Middle frontal gyrus (tissue), 1 donor: ENCODE results near the gene CDH12.

Experiments used
- DNase-seq: peaks from one replicate; pipeline ENCODE4 v3.0.0-alpha.2; 2015; ENCODE audit warnings: low spot score; ENCODE audit errors: extremely low spot score

The CDH12 gene

GRCh38 chr5:21844960-21845359 is 1008.2 kb downstream of the CDH12 start:
- no peak for DNase-seq

- no peak for DNase-seq
These were observed 1018.3 kb downstream of the CDH12 start for GRCh38 chr5:21834863-21835262.

GRCh38 chr5:21831145-21831787 is 1021.9 kb downstream of the CDH12 start:
- DNase-seq, result no peak

- no peak for DNase-seq
These were observed 1026.3 kb downstream of the CDH12 start for GRCh38 chr5:21826884-21827283.

- DNase-seq, result no peak
These were observed 1029.6 kb downstream of the CDH12 start for GRCh38 chr5:21823588-21823987.

- DNase-seq, result no peak
These were observed 1030.0 kb downstream of the CDH12 start for GRCh38 chr5:21823076-21823574.

- no peak for DNase-seq
These were observed 1032.6 kb downstream of the CDH12 start for GRCh38 chr5:21820527-21820926.

- DNase-seq, result no peak
These were observed 1034.8 kb downstream of the CDH12 start for GRCh38 chr5:21818370-21818720.

- DNase-seq, result no peak
These were observed 1035.3 kb downstream of the CDH12 start for GRCh38 chr5:21817668-21818369.

- no peak for DNase-seq
These were observed 1042.3 kb downstream of the CDH12 start for GRCh38 chr5:21810737-21811316.

- DNase-seq, result no peak
These were observed 1043.5 kb downstream of the CDH12 start for GRCh38 chr5:21809611-21810010.

- no peak for DNase-seq
These were observed 1045.2 kb downstream of the CDH12 start for GRCh38 chr5:21807953-21808352.

- DNase-seq, result no peak
These were observed 1046.2 kb downstream of the CDH12 start for GRCh38 chr5:21806943-21807342.

GRCh38 chr5:21806271-21806670 is 1046.9 kb downstream of the CDH12 start:
- DNase-seq, result no peak

- peak; percentile 9 for DNase-seq
These were observed 1050.2 kb downstream of the CDH12 start for GRCh38 chr5:21802869-21803490.

GRCh38 chr5:21802100-21802499 is 1051.0 kb downstream of the CDH12 start:
- DNase-seq, result no peak

GRCh38 chr5:21792748-21793147 is 1060.4 kb downstream of the CDH12 start:
- no peak for DNase-seq

GRCh38 chr5:21791304-21791703 is 1061.8 kb downstream of the CDH12 start:
- DNase-seq, result no peak

GRCh38 chr5:21784487-21784886 is 1068.7 kb downstream of the CDH12 start:
- no peak for DNase-seq

GRCh38 chr5:21783074-21783679 is 1070.0 kb downstream of the CDH12 start:
- no peak for DNase-seq

- DNase-seq, result no peak
These were observed 1076.7 kb downstream of the CDH12 start for GRCh38 chr5:21776466-21776865.

- DNase-seq, result no peak
These were observed 1078.3 kb downstream of the CDH12 start for GRCh38 chr5:21774801-21775200.
